GM12872 (cell line): Measurements from ENCODE around the gene TRAF1.

Source experiments
- TF ChIP-seq, protein P1 (sequence below): IDR thresholded peaks from 3 replicates; pipeline ENCODE4 v1.5.1; 2011; ENCODE audit warnings: low read depth, mild to moderate bottlenecking, low read length, moderate library complexity; ENCODE audit not compliant: insufficient read depth

TRAF1 gene

DNA sequence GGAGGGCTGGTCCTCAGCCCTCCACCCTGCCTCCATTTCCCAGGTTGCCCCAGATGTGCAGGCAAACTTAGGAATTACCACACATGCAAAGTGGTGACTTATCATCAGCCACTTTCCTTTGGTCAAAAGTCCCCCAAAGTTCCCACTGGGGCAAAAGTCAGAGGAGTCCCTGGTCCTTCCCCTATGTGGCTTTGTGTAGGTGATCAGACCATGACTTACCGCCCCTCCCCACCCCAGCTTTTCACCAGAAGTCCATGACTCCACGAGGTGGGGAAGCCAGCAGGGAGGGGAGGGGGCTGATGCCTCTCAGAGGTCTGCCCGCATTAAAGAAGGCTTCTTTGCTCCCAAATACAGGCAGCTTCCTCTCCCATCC is 5.8 kb downstream of the TRAF1 start:
- TF ChIP-seq, protein P1, sequence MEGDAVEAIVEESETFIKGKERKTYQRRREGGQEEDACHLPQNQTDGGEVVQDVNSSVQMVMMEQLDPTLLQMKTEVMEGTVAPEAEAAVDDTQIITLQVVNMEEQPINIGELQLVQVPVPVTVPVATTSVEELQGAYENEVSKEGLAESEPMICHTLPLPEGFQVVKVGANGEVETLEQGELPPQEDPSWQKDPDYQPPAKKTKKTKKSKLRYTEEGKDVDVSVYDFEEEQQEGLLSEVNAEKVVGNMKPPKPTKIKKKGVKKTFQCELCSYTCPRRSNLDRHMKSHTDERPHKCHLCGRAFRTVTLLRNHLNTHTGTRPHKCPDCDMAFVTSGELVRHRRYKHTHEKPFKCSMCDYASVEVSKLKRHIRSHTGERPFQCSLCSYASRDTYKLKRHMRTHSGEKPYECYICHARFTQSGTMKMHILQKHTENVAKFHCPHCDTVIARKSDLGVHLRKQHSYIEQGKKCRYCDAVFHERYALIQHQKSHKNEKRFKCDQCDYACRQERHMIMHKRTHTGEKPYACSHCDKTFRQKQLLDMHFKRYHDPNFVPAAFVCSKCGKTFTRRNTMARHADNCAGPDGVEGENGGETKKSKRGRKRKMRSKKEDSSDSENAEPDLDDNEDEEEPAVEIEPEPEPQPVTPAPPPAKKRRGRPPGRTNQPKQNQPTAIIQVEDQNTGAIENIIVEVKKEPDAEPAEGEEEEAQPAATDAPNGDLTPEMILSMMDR: no peak

GRCh38 chr9:120919843-120920805 is 6.5 kb downstream of the TRAF1 start:
- TF ChIP-seq, protein P1: no peak

DNA sequence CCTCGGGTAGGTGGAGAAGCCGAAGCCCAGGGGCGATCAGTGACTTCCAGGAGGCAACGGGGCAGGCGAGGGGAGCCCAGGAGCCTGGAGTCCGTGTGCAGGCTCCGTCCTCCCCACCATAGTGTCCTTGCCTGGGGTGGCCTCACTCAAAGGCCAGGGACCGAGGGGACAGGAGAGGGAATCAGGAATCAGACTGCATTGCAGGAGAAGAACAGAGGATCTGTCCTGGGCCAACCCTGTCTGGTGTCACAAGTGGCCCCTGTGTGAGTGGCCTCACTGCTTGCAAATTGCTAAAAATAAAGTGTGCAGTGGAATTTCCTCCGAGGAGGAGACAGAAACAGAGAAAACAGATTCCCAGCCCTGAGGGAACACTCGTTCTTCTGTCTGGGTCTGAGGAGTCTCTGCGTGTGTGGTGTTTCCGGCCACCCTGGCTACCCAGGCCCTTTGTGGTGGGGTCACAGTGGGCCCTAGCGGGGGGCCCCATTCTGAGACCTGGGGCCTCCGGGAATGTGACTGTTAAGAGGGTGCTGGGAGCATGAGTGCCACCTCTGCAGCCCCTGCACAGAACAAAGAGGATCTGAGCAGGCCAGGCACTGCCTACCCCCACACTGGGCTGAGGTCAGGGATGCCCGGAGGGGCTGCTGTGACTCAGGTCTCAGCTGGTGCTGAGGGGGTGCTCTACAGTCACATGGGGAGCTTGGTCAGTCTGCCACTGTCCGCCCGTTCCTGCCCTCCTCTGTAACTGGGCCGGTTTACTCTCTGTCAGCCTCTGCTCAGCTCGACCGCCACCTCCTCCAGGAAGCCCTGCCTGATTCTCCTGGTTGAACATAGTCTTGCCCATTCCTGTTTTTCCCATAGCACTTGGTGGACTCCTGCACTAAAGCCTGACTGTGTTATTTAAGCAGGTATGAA is 7.4 kb downstream of the TRAF1 start:
- TF ChIP-seq, protein P1: no peak

DNA sequence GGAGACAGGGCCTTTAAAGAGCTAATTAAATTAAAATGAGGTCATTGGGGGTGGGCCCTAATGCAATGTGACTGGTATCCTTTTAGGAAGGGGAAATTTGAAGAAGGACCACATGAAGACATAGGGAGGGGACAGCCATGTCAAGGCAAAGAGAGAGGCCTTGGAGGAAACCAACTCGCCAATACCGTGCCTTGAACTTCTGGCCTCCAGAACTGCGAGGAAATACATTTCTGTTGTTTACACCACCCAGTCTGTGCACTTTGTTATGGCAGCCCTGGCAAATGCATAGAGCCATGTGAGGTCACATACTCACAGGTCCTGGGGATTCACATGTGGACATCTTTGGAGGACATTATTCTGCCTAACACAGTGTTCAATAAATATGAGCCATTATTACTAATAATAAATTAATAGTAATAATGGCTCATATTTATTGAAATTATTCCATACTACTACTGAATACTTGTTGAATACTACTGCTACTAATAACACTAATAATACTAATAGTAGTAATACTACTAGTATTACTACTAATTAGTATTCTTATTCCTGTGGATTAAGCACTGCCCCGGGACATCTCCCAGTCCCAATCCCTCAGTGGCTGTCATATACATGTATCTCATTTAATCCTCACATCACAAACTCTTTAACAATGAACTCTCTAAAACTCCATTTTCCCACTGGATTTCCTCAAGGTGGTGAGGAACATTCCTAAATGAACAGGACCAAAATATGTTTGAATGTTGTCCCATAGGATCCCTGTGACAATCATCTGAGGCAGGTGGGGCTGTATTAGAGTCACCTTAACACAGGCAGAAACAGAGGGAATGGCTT is 8.4 kb downstream of the TRAF1 start:
- TF ChIP-seq, protein P1: no peak

DNA sequence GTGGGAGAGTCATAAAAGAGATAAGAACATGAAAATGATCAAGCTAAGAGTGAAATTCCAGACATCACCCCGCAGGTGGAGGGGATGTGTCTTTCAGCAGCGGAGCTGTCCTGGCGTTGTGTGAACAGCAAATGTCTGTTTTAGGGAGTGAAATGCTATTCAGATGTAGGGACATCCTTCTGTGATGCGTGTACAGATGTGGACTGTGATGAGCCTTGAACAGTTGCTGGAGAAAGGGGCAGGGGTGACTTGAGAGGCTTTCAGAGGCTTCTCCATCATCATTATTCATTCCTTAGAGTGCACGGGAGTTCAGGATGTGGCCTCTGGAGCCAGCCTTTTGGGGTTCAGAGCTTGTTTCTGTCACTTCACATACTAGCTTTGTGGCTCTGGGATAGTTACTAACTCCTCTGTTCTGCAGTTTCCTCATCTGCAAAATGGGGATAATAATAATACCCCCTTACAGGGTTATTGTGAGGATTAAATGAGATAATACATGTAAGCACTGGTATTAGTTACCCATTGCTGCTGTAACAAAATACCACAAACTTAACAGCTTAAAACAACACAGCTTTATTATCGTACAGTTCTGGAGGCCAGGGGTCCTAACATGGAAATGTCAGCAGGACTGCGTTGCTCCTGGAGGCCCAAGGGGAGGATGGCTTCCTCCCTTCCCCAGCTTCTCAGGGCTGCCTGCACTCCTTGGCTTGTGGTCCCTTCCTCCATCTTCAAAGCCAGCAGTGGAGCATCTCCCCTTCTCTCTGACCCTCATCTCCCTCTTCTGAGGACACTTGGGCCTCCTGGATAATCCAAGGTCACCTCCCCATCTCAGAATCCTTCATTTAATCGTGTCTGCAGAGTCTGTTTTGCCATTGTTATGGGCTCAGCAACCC is 9.4 kb downstream of the TRAF1 start:
- TF ChIP-seq, protein P1: no peak

GRCh38 chr9:120916588-120916987 is 10.0 kb downstream of the TRAF1 start:
- TF ChIP-seq, protein P1: no peak
